IPS DF 4.7 (cell line): ENCODE results near the gene FSHR.

ENCODE experiments used
- DNase-seq: peaks from one replicate; pipeline ENCODE4 v3.0.0-alpha.2; 2013; ENCODE audit warnings: low spot score; ENCODE audit errors: extremely low read depth

FSHR gene

GRCh38 chr2:49033394-49034185, 120.7 kb downstream of the FSHR start:
- no peak for DNase-seq

- DNase-seq: no peak
Measured at GRCh38 chr2:49032936-49033335, 121.4 kb downstream of the FSHR start.

- no peak for DNase-seq
Measured at GRCh38 chr2:49032126-49032525, 122.2 kb downstream of the FSHR start.

GRCh38 chr2:49029406-49029805, 124.9 kb downstream of the FSHR start:
- no peak for DNase-seq

- DNase-seq: no peak
Measured at GRCh38 chr2:49028101-49028500, 126.2 kb downstream of the FSHR start.

GRCh38 chr2:49026706-49027105, 127.6 kb downstream of the FSHR start:
- DNase-seq: no peak

- no peak for DNase-seq
Measured at GRCh38 chr2:49021271-49021670, 133.0 kb downstream of the FSHR start.

- no peak for DNase-seq
Measured at GRCh38 chr2:49005261-49005660, 149.1 kb downstream of the FSHR start.

- DNase-seq: no peak
Measured at GRCh38 chr2:49004036-49004626, 150.2 kb downstream of the FSHR start.

GRCh38 chr2:49003201-49003600, 151.1 kb downstream of the FSHR start:
- DNase-seq: no peak

GRCh38 chr2:49002750-49003149, 151.6 kb downstream of the FSHR start:
- DNase-seq: no peak

- no peak for DNase-seq
Measured at GRCh38 chr2:49000695-49001094, 153.6 kb downstream of the FSHR start.

- no peak for DNase-seq
Measured at GRCh38 chr2:48998449-48998848, 155.9 kb downstream of the FSHR start.

- DNase-seq: no peak
Measured at GRCh38 chr2:48993576-48993975, 160.7 kb downstream of the FSHR start.

GRCh38 chr2:48991415-48992131, 162.7 kb downstream of the FSHR start:
- DNase-seq: no peak

GRCh38 chr2:48984922-48985321, 169.4 kb downstream of the FSHR start:
- DNase-seq: no peak

GRCh38 chr2:48983551-48983950, 170.8 kb downstream of the FSHR start:
- no peak for DNase-seq

GRCh38 chr2:48982887-48983435, 171.4 kb downstream of the FSHR start:
- DNase-seq: no peak

GRCh38 chr2:48980846-48981245, 173.5 kb downstream of the FSHR start:
- no peak for DNase-seq

GRCh38 chr2:48979691-48980090, 174.6 kb downstream of the FSHR start:
- DNase-seq: no peak

- DNase-seq: no peak
Measured at GRCh38 chr2:48978131-48978530, 176.2 kb downstream of the FSHR start.

- no peak for DNase-seq
Measured at GRCh38 chr2:48971801-48972200, 182.5 kb downstream of the FSHR start.
